ENCODE data around the gene HOXA7. TPM values are rescaled to one million over a fixed set of nuclear protein-coding genes. Genes with fewer than 3 reads are reported as not detected.

HOXA7 gene
- polyA plus RNA-seq, 1 of the 3 experiments (the other 2 are of a cell fraction) = not detected

DNA sequence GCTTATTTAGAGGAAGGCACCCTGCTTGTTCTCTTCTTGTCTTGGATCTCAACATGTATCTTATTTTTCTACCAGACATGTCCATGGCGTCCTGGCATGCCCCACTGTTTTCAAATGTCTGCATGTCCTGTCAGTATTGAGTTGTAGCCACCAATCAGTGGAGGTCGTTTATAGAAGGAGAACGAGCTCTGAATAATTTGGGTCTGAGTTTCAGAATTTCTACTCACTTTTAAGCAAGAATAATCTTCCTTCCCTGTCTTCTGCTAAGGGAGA is 46.3 kb upstream of the HOXA7 start:
- POLR2A ChIA-PET = no interaction called here
- WGBS (ENCODE audit: low lambda C conversion rate) = 12% methylated on average over 3 of the region's 3 CpGs
- Histone ChIP-seq H3K9me3 (no peaks in the 10 kb centered on the region), H3K9me2 (no peaks in the 10 kb centered on the region), H3K4me3 (ENCODE audit: low read depth in 2 of 2, low read length in 1 of 2) (no peak overlapping the region), H2AFZ (ENCODE audit: low read depth) (no peak overlapping the region), H3F3A (replicated peaks; ENCODE audit: insufficient read depth) (no peaks in the 10 kb centered on the region), H4K20me1 (ENCODE audit: insufficient read depth) (peaks cover 6% of the 10 kb centered on the region; the same call in 1 of the 2 replicates), H3K79me2 (ENCODE audit: insufficient read depth) (no peaks in the 10 kb centered on the region), H3K27me3 (ENCODE audit: insufficient read depth) (peaks cover 93% of the 10 kb centered on the region), H3K9ac (no peak overlapping the region), H3K36me3 (replicated peaks in 1 of 2; ENCODE audit: control insufficient read depth in 1 of 2, insufficient read depth in 2 of 2, low read length in 1 of 2) (no peaks in the 10 kb centered on the region), H3K27ac (ENCODE audit: low read depth in 2 of 2, low read length in 1 of 2) (no peak overlapping the region), H3K4me2 (no peak overlapping the region), H3K4me1 (ENCODE audit: control insufficient read depth in 1 of 2, insufficient read depth in 2 of 2, low read depth in 1 of 2, low read length in 1 of 2) (peaks cover 0 to 7% of the 10 kb centered on the region in 2 experiments; a peak in 1 of 4 replicates)
- no peak for DNase-seq
- TF ChIP-seq TEAD4 (IDR thresholded peaks at IDR 0.05; ENCODE audit: borderline replicate concordance, insufficient read depth) (no peak), RXRA (IDR thresholded peaks at IDR 0.05; ENCODE audit: borderline replicate concordance, low read depth) (no peak), CHD2 (IDR thresholded peaks at IDR 0.05; ENCODE audit: low read length, partially characterized antibody) (no peak), NRF1 (IDR thresholded peaks at IDR 0.05; ENCODE audit: low read depth, low read length) (no peak), FOXJ3 (CRISPR knock-in tag; IDR thresholded peaks at IDR 0.05) (no peak), FOSL2 (IDR thresholded peaks at IDR 0.05; ENCODE audit: borderline replicate concordance, low read depth) (no peak), TCF12 (IDR thresholded peaks at IDR 0.05) (no peak), RAD21 (IDR thresholded peaks at IDR 0.05; ENCODE audit: low read length) (no peak), SIN3A (IDR thresholded peaks at IDR 0.05; ENCODE audit: borderline replicate concordance, low read depth, low read length) (no peak), GATA2 (CRISPR knock-in tag; IDR thresholded peaks at IDR 0.05) (no peak), JUND (IDR thresholded peaks at IDR 0.05) (no peak), EP300 (IDR thresholded peaks at IDR 0.05; ENCODE audit: borderline replicate concordance in 1 of 2, low read depth in 1 of 2, low read length in 1 of 2) (no peak)
- TF ChIP-seq, protein P1, sequence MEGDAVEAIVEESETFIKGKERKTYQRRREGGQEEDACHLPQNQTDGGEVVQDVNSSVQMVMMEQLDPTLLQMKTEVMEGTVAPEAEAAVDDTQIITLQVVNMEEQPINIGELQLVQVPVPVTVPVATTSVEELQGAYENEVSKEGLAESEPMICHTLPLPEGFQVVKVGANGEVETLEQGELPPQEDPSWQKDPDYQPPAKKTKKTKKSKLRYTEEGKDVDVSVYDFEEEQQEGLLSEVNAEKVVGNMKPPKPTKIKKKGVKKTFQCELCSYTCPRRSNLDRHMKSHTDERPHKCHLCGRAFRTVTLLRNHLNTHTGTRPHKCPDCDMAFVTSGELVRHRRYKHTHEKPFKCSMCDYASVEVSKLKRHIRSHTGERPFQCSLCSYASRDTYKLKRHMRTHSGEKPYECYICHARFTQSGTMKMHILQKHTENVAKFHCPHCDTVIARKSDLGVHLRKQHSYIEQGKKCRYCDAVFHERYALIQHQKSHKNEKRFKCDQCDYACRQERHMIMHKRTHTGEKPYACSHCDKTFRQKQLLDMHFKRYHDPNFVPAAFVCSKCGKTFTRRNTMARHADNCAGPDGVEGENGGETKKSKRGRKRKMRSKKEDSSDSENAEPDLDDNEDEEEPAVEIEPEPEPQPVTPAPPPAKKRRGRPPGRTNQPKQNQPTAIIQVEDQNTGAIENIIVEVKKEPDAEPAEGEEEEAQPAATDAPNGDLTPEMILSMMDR (IDR thresholded peaks at IDR 0.05) = no peak
- TF ChIP-seq, protein P2, sequence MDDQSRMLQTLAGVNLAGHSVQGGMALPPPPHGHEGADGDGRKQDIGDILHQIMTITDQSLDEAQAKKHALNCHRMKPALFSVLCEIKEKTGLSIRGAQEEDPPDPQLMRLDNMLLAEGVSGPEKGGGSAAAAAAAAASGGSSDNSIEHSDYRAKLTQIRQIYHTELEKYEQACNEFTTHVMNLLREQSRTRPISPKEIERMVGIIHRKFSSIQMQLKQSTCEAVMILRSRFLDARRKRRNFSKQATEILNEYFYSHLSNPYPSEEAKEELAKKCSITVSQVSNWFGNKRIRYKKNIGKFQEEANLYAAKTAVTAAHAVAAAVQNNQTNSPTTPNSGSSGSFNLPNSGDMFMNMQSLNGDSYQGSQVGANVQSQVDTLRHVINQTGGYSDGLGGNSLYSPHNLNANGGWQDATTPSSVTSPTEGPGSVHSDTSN (IDR thresholded peaks at IDR 0.05) = no peak
- TF ChIP-seq, protein P3, sequence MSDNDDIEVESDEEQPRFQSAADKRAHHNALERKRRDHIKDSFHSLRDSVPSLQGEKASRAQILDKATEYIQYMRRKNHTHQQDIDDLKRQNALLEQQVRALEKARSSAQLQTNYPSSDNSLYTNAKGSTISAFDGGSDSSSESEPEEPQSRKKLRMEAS (IDR thresholded peaks at IDR 0.05; ENCODE audit: low read depth) = no peak
- TF ChIP-seq, protein P4, sequence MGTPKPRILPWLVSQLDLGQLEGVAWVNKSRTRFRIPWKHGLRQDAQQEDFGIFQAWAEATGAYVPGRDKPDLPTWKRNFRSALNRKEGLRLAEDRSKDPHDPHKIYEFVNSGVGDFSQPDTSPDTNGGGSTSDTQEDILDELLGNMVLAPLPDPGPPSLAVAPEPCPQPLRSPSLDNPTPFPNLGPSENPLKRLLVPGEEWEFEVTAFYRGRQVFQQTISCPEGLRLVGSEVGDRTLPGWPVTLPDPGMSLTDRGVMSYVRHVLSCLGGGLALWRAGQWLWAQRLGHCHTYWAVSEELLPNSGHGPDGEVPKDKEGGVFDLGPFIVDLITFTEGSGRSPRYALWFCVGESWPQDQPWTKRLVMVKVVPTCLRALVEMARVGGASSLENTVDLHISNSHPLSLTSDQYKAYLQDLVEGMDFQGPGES (IDR thresholded peaks at IDR 0.05; ENCODE audit: low read depth, low read length) = no peak
- CTCF ChIA-PET = interaction anchor here (0.6 to 7.3 kb wide), 14 partner anchors 9 to 894 kb away, joined by 3 to 37 read pairs (median 4); no protein-coding TSS in a partner anchor

All from SK-N-SH (cell line).